Aorta (tissue), 5 donors: ENCODE data around the gene VWA5B2. TPM values are rescaled to one million over a fixed set of nuclear protein-coding genes. Genes with fewer than 3 reads are reported as not detected.
A peak's percentile ranks its signal among the peaks of the same experiment; 100 is the strongest.

Experiments
- ATAC-seq: fragments of 200-7000 bp; cut with Tn5 transposase; one replicate; pipeline ENCODE4 v1.9.1; 2022; ENCODE audit warnings: moderate library complexity; ENCODE audit not compliant: low FRiP score
- DNase-seq, 2 donors: peaks; one replicate each; pipeline ENCODE4 v3.0.0-alpha.2; 2020
- H3K27ac ChIP-seq, 2 donors: one replicate each; pipeline ENCODE4 v1.5.1; 2013; ENCODE audit warnings: low read length in 2 of 2, mild to moderate bottlenecking in 2 of 2, moderate library complexity in 2 of 2, control low read depth in 1 of 2, inconsistent platforms in 1 of 2, low read depth in 1 of 2
- H3K27me3 ChIP-seq, 2 donors: one replicate each; pipeline ENCODE4 v1.6.1; 2013; ENCODE audit warnings: control low read depth in 1 of 2, low read length in 1 of 2, mild to moderate bottlenecking in 1 of 2, moderate library complexity in 1 of 2; ENCODE audit not compliant: insufficient read depth in 2 of 2, control insufficient read depth in 1 of 2
- H3K36me3 ChIP-seq, 2 donors: one replicate each; pipeline ENCODE4 v1.6.1; 2013; ENCODE audit warnings: control low read depth in 1 of 2, low read length in 1 of 2, mild to moderate bottlenecking in 1 of 2; ENCODE audit not compliant: insufficient read depth in 2 of 2, control insufficient read depth in 1 of 2
- H3K4me1 ChIP-seq, 2 donors: one replicate each; pipeline ENCODE4 v1.6.1; 2013; ENCODE audit warnings: low read length in 2 of 2, control low read depth in 1 of 2, mild to moderate bottlenecking in 1 of 2, moderate library complexity in 1 of 2; ENCODE audit not compliant: insufficient read depth in 2 of 2, control insufficient read depth in 1 of 2
- H3K4me3 ChIP-seq, 2 donors: one replicate each; pipeline ENCODE4 v1.5.1; 2013; ENCODE audit warnings: low read length in 2 of 2, control low read depth in 1 of 2, mild to moderate bottlenecking in 1 of 2
- H3K9me3 ChIP-seq: one replicate; pipeline ENCODE4 v1.6.1; 2013; ENCODE audit warnings: mild to moderate bottlenecking, low read length; ENCODE audit not compliant: control insufficient read depth
- WGBS, 2 donors: extraction: QIAGEN DNeasy Blood & Tissue Kit; methylation state at CpG; one replicate each; pipeline ENCODE4 v1.1.7; 2013; 5-methylcytosine and 5-hydroxymethylcytosine counted together
- intact Hi-C, 2 donors: fragments of 100-400 bp; cut with DNase I; formaldehyde crosslinking; loops; one replicate each; pipeline versions ENCODE4 v1.14.2 to v1.15.0; 2022
- polyA plus RNA-seq, 2 donors: library from polyadenylated mRNA; stranded (reverse); fragments of 200-250 nt; gene quantifications; one replicate each; pipeline ENCODE4 v1.2.3, GENCODE V29; 2013
- total RNA-seq, 2 donors: library from RNA; stranded (reverse); fragmentation: NEBNext Ultra II Directional; extraction: Animal tissue kit (Norgen Biotek cat#: 25700); gene quantifications; one replicate each; pipeline ENCODE4 v1.2.1, GENCODE V29; 2021
- donor health status: healthy with polysubstance abuse.
- donor health status: Bipolar disorder and iron deficiency.
- donor health status: DM: no; HTN: no; CAD: no.
- donor health status: DM: no; HTN: no; CAD: no.
- donor health status: DM: yes; HTN: yes; CAD: no.

VWA5B2 gene
- total and polyA plus RNA-seq, 4 donors, result 0.10 TPM; not detected in 3

GRCh38 chr3:184236636-184237035, 7.3 kb downstream of the VWA5B2 start:
- no peak for ATAC-seq
- intact Hi-C loops, result no loop called here
- WGBS, 2 donors, result 76% methylated on average over 3 of the region's 3 CpGs

GRCh38 chr3:184237211-184237610, 7.8 kb downstream of the VWA5B2 start:
- no peaks in the 10 kb centered on the region for H3K36me3 ChIP-seq
- H3K9me3 ChIP-seq, result no peaks in the 10 kb centered on the region
- no peaks in the 10 kb centered on the region for H3K4me1 ChIP-seq
- no peak overlapping the region for H3K4me3 ChIP-seq
- WGBS, 2 donors, result 70 to 74% methylated on average over 7 of the region's 7 CpGs
- intact Hi-C loops, result no loop called here
- DNase-seq, result no peak
- H3K27ac ChIP-seq, result no peak overlapping the region
- H3K27me3 ChIP-seq, result no peaks in the 10 kb centered on the region
- ATAC-seq, result no peak

More at GRCh38 chr3:184236636-184237035, 7.3 kb downstream of the VWA5B2 start:
- no peak overlapping the region for H3K27ac ChIP-seq
- no peaks in the 10 kb centered on the region for H3K4me1 ChIP-seq
- H3K4me3 ChIP-seq, result no peak overlapping the region
- no peaks in the 10 kb centered on the region for H3K9me3 ChIP-seq
- H3K27me3 ChIP-seq, result no peaks in the 10 kb centered on the region
- H3K36me3 ChIP-seq, result no peaks in the 10 kb centered on the region
- DNase-seq, result no peak

GRCh38 chr3:184237807-184238206, 8.4 kb downstream of the VWA5B2 start:
- ATAC-seq (no peak), DNase-seq (no peak)
- no peaks in the 10 kb centered on the region for H3K4me1 ChIP-seq
- peaks cover 0 to under 1% of the 10 kb centered on the region in 2 donors for H3K36me3 ChIP-seq
- no peak overlapping the region for H3K4me3 ChIP-seq
- WGBS, 2 donors, result 23 to 25% methylated on average over 1 of the region's 1 CpG
- H3K27me3 ChIP-seq, result no peaks in the 10 kb centered on the region
- no peaks in the 10 kb centered on the region for H3K9me3 ChIP-seq
- H3K27ac ChIP-seq, result no peak overlapping the region
- intact Hi-C loops, result no loop called here

DNA sequence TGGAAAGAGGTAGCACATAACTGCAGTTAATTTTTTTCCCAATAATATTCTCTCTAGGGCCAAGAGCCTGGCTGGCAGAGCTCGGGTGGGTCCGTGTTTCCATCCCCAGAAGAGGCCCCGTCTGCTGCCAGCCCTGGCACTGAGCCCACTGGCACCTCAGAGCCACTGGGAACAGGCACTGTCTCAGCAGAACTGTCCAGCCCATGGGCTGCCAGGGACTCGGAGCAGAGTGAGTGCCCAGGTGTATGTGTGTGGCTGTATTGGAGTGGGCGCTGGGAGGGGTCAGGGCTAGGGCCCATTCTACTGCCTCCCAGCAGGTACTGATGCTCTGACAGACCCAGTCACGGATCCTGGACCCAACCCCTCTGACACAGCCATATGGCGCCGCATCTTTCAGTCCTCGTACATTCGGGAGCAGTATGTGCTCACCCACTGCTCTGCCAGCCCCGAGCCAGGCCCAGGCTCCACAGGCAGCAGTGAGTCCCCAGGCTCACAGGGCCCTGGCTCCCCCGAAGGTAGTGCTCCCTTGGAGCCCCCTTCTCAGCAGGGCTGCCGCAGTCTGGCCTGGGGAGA, 8.9 kb downstream of the VWA5B2 start:
- Histone ChIP-seq H3K4me1 (no peaks in the 10 kb centered on the region), H3K9me3 (no peaks in the 10 kb centered on the region), H3K27me3 (no peaks in the 10 kb centered on the region), H3K36me3 (peaks cover 0 to 2% of the 10 kb centered on the region in 2 donors), H3K27ac (no peak overlapping the region), H3K4me3 (no peak overlapping the region)
- DNase-seq, result peak in 1 of 2 donors; percentile 35
- WGBS, 2 donors, result 66 to 67% methylated on average over 13 of the region's 13 CpGs
- ATAC-seq, result no peak
- intact Hi-C loops, result no loop called here

GRCh38 chr3:184239221-184239620, 9.8 kb downstream of the VWA5B2 start:
- H3K27ac ChIP-seq, result no peak overlapping the region
- H3K4me1 ChIP-seq, result no peaks in the 10 kb centered on the region
- intact Hi-C loops, result no loop called here
- WGBS, 2 donors, result 87 to 92% methylated on average over 8 of the region's 8 CpGs
- H3K27me3 ChIP-seq, result no peaks in the 10 kb centered on the region
- H3K4me3 ChIP-seq, result no peak overlapping the region
- peak in 1 of 2 donors; percentile 33 for DNase-seq
- peaks cover 0 to 6% of the 10 kb centered on the region in 2 donors for H3K36me3 ChIP-seq
- ATAC-seq, result no peak
- no peaks in the 10 kb centered on the region for H3K9me3 ChIP-seq

DNA sequence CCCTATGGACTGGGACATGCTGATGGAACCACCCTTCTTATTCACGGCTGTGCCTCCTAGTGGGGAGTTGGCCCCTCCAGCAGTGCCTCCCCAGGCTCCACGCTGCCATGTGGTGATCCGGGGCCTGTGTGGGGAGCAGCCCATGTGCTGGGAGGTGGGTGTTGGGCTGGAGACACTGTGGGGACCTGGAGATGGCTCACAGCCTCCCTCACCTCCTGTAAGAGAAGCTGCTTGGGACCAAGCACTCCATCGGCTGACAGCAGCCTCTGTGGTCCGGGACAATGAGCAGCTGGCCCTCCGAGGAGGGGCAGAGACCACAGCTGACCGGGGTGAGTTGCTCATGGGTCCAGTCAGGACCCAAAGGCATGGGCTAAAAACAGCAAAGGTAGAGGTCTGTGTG, 10.3 kb downstream of the VWA5B2 start:
- 70 to 81% methylated on average over 7 of the region's 7 CpGs for WGBS, 2 donors
- Histone ChIP-seq H3K4me3 (no peak overlapping the region), H3K27me3 (no peaks in the 10 kb centered on the region), H3K27ac (no peak overlapping the region), H3K36me3 (peaks cover 0 to 7% of the 10 kb centered on the region in 2 donors), H3K9me3 (no peaks in the 10 kb centered on the region), H3K4me1 (no peaks in the 10 kb centered on the region)
- intact Hi-C loops, result loop anchor here (5.0 to 10.0 kb wide), 2 partner anchors 105 to 337 kb away; partner anchors contain the start of gene EIF2B5 (in 1 of the 2)
- peak in 1 of 2 donors; percentile 37 for DNase-seq
- no peak for ATAC-seq

DNA sequence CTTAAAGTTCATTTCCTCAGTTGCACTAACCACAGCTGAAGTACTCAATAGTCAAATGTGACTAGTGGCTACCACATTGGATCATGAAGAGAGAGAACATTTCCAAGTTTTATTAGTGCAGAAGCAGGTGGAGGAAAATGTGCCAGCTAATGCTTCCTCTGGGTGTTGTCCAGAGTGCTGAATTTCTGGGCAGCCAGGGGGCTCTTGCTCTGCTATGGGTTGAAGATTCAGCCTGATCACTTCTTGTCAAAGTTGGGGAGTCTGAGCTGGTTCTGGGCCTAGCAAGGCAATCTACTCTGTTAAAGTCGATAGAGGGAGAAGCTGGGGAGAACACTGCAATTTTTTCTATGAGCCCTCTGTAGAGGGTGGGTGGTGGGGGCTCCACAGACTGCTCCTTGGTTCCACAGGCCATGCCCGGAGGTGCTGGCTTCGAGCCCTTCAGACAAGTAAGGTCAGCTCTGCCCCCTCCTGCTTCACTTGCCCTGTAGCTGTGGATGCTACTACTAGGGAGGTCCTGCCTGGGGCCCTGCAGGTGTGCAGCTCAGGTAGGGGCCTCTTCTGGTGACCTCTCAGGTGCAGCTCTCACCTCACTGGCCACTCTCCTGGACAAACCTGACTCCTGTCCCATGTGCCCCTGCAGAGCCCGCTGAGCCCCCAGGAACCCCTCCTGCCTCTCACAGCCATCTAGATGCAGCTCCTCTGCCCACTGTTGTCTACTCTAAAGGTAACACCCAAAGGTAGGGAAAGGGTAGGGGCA, 11.2 kb downstream of the VWA5B2 start:
- Histone ChIP-seq H3K4me3 (no peak overlapping the region), H3K4me1 (no peaks in the 10 kb centered on the region), H3K27ac (no peak overlapping the region), H3K9me3 (no peaks in the 10 kb centered on the region), H3K36me3 (peaks cover 2 to 14% of the 10 kb centered on the region in 2 donors), H3K27me3 (no peaks in the 10 kb centered on the region)
- peak in 1 of 2 donors; percentile 30 for DNase-seq
- ATAC-seq, result no peak
- 66 to 69% methylated on average over 4 of the region's 4 CpGs for WGBS, 2 donors
- intact Hi-C loops, result loop anchor here (5.0 to 10.0 kb wide), 2 partner anchors 106 to 338 kb away; partner anchors contain the start of gene EIF2B5 (in 1 of the 2)

- intact Hi-C loops, result loop anchor here (5.0 to 10.0 kb wide), 2 partner anchors 106 to 339 kb away; partner anchors contain the start of gene EIF2B5 (in 1 of the 2)
- DNase-seq (peak in 1 of 2 donors; percentile 38), ATAC-seq (no peak)
- Histone ChIP-seq H3K36me3 (peaks cover 2 to 15% of the 10 kb centered on the region in 2 donors), H3K27ac (no peak overlapping the region), H3K9me3 (no peaks in the 10 kb centered on the region), H3K27me3 (no peaks in the 10 kb centered on the region), H3K4me1 (no peaks in the 10 kb centered on the region), H3K4me3 (no peak overlapping the region)
- 31% methylated on average over 17 of the region's 17 CpGs for WGBS, 2 donors
These were observed 11.7 kb downstream of the VWA5B2 start for GRCh38 chr3:184241141-184241446.
